NB4 (cell line): Measurements from ENCODE around the gene HS3ST2.

Experiments used
- POLR2A ChIP-seq: IDR thresholded peaks from 2 replicates; pipeline ENCODE4 v1.6.1; 2011; ENCODE audit warnings: mild to moderate bottlenecking; ENCODE audit not compliant: insufficient read length; ENCODE audit errors: extremely low read depth
- TF ChIP-seq, protein P1 (sequence below): IDR thresholded peaks from 2 replicates; pipeline ENCODE4 v1.6.1; 2011; ENCODE audit warnings: low read depth, low read length
- TF ChIP-seq, protein P2 (sequence below): IDR thresholded peaks from one replicate; pipeline ENCODE4 v1.5.1; 2012; ENCODE audit warnings: low read depth, low read length

DNA sequence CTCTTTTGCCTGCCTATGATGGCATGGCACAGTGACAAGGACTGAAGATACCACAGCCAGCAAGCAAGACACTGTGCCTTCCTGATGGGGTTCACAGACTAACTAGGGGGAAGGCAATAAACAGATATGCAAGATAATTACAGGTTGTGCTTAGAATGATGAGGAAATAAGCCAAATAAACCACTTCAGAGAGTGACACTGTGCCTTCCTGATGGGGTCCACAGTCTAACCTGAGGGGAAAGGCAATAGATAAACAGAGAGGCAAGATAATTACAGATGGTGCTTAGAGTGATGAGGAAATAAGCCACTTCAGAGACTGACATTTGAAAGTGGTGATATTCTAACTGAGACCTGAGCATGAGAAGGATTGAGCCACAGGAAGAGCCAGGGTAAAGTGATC is 84.2 kb downstream of the HS3ST2 start:
- TF ChIP-seq, protein P1, sequence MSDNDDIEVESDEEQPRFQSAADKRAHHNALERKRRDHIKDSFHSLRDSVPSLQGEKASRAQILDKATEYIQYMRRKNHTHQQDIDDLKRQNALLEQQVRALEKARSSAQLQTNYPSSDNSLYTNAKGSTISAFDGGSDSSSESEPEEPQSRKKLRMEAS, result no peak
- no peak for TF ChIP-seq POLR2A
- TF ChIP-seq, protein P2, sequence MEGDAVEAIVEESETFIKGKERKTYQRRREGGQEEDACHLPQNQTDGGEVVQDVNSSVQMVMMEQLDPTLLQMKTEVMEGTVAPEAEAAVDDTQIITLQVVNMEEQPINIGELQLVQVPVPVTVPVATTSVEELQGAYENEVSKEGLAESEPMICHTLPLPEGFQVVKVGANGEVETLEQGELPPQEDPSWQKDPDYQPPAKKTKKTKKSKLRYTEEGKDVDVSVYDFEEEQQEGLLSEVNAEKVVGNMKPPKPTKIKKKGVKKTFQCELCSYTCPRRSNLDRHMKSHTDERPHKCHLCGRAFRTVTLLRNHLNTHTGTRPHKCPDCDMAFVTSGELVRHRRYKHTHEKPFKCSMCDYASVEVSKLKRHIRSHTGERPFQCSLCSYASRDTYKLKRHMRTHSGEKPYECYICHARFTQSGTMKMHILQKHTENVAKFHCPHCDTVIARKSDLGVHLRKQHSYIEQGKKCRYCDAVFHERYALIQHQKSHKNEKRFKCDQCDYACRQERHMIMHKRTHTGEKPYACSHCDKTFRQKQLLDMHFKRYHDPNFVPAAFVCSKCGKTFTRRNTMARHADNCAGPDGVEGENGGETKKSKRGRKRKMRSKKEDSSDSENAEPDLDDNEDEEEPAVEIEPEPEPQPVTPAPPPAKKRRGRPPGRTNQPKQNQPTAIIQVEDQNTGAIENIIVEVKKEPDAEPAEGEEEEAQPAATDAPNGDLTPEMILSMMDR, result no peak
